GM12891 (cell line): Measurements from ENCODE around the gene LSM14B.

Experiments used
- PAX5 ChIP-seq: IDR thresholded peaks from 2 replicates; pipeline ENCODE4 v1.6.1; 2011; ENCODE audit warnings: low read length, moderate library complexity, mild to moderate bottlenecking; ENCODE audit not compliant: insufficient read depth, severe bottlenecking
- POLR2A ChIP-seq: IDR thresholded peaks from 2 replicates; pipeline ENCODE4 v1.6.1; 2011; ENCODE audit warnings: low read depth, low read length, control low read depth
- POLR2AphosphoS5 ChIP-seq: IDR thresholded peaks from 2 replicates; pipeline ENCODE4 v1.6.1; 2011; ENCODE audit warnings: low read depth, low read length, control low read depth
- POU2F2 ChIP-seq: IDR thresholded peaks from 2 replicates; pipeline ENCODE4 v1.6.1; 2011; ENCODE audit warnings: low read depth, mild to moderate bottlenecking, control low read depth, low read length, moderate library complexity
- SPI1 ChIP-seq: IDR thresholded peaks from 2 replicates; pipeline ENCODE4 v1.6.1; 2011; ENCODE audit warnings: low read depth, low read length, control low read depth
- TAF1 ChIP-seq: IDR thresholded peaks from 2 replicates; pipeline ENCODE4 v1.6.1; 2011; ENCODE audit warnings: low read depth, low read length, control low read depth

- TF ChIP-seq POLR2AphosphoS5 (no peak), POLR2A (no peak), TAF1 (0 out of 2 replicates have a peak, but pooled peaks have one; percentile 8), PAX5 (no peak), POU2F2 (no peak), SPI1 (no peak)
Measured at GRCh38 chr20:62120990-62121775, 1.1 kb upstream of the LSM14B start.
